ENCODE measurements around the gene CLEC9A.

DNA sequence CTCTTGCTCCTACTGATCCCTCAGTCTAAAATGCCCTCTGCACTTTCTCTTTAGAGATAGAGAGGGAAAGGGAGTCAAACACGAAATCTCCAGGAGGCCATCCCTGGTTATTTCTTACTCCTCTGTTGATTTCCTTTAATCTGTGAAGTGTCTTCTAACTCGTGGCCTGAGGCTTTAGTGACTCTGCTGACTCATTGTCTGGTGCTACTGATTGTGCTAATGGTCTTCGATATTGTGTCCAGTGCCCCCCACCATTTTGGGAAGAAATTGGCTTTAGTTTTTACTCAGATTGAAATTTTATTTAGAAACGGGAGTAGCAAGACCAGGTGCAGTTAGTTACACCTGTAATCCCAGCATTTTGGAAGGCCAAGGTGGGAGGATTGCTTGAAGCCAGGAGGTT lies 839 bp downstream of the CLEC9A start:
- TF ChIP-seq CTCF (IDR thresholded peaks at IDR 0.05; ENCODE audit: insufficient read depth, low read depth, low read length) (no peak), EZH2 (IDR thresholded peaks at IDR 0.05; ENCODE audit: insufficient read depth, low read length) (no peak)

Data from astrocyte (in vitro differentiated cells and primary cell).